H1 (cell line): ENCODE results near the gene ZBTB37.
A peak's percentile ranks its signal among the peaks of the same experiment; 100 is the strongest.

Source experiments
- CEBPB ChIP-seq: IDR thresholded peaks from 2 replicates; pipeline ENCODE4 v1.6.1; 2012; ENCODE audit warnings: low read depth, low read length
- FOSL1 ChIP-seq: IDR thresholded peaks from 2 replicates; pipeline ENCODE4 v1.6.1; 2011; ENCODE audit warnings: mild to moderate bottlenecking, low read depth, low read length, moderate library complexity; ENCODE audit not compliant: insufficient read depth
- JUND ChIP-seq: IDR thresholded peaks from 2 replicates; pipeline ENCODE4 v1.6.1; 2011; ENCODE audit warnings: mild to moderate bottlenecking, improper control_type of control experiment, low read length
- NRF1 ChIP-seq: IDR thresholded peaks from 2 replicates; pipeline ENCODE4 v1.6.1; 2011; ENCODE audit warnings: mild to moderate bottlenecking, low read depth, low read length, improper control_type of control experiment
- POLR2A ChIP-seq, 2 experiments: IDR thresholded peaks; 1 replicate in 1 of 2; 2 replicates in 1 of 2; pipeline ENCODE4 v1.6.1; 2011; ENCODE audit warnings: low read depth in 2 of 2, low read length in 2 of 2, mild to moderate bottlenecking in 2 of 2; ENCODE audit errors: control extremely low read depth in 1 of 2
- POLR2AphosphoS5 ChIP-seq: IDR thresholded peaks from 2 replicates; pipeline ENCODE4 v1.6.1; 2011; ENCODE audit warnings: low read depth, low read length
- RBBP5 ChIP-seq: IDR thresholded peaks from 2 replicates; pipeline ENCODE4 v1.7.1; 2012; ENCODE audit warnings: low read depth, mild to moderate bottlenecking, inconsistent platforms, low read length, moderate library complexity, borderline replicate concordance
- TCF12 ChIP-seq: IDR thresholded peaks from 2 replicates; pipeline ENCODE4 v1.6.1; 2011; ENCODE audit warnings: low read depth, mild to moderate bottlenecking, low read length
- YY1 ChIP-seq: IDR thresholded peaks from 2 replicates; pipeline ENCODE4 v1.6.1; 2011; ENCODE audit warnings: low read depth, mild to moderate bottlenecking, low read length
- TF ChIP-seq, protein P1 (sequence below): IDR thresholded peaks from 2 replicates; pipeline ENCODE4 v1.6.1; 2011; ENCODE audit warnings: low read length, improper control_type of control experiment
- TF ChIP-seq, protein P2 (sequence below), 3 experiments: IDR thresholded peaks; 1 replicate in 2 of 3; 2 replicates in 1 of 3; pipeline versions ENCODE4 v1.5.1 to v1.6.1; 2011; ENCODE audit warnings: low read length in 3 of 3, mild to moderate bottlenecking in 3 of 3, inconsistent platforms in 2 of 3, low read depth in 1 of 3, moderate library complexity in 1 of 3; ENCODE audit not compliant: insufficient read depth in 1 of 3; ENCODE audit errors: control extremely low read depth in 1 of 3

DNA sequence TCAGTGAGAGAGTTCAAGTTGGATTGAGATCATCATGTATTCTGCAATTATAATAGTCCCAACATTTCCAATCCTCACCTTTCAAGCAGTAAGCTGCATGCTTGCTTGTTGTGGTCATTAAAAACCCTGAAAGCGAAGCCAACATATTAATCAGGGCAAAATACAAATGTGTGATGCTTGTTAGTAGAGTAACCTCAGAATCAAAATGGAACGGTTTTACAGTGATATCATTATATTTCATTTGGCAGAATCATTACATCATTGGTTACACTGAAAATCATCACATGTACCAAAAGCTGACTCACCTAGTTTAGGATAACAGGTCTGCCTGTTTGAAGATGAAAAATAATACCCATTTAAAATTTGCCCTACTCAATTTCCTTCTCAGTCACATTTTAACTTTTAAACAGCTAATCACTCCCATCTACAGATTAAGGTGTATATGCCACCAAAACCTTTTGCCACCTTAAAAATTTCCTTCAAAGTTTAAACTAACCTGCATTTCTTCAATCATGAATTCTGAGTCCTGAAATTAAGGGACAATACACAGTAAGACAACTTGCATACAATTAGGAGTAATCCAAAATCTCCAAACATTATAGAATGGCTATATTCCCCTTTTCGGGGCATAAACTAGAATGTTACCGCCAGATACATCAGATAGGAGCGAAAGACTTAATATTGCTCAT is 3.9 kb upstream of the ZBTB37 start:
- peak; percentile 72; the same call in 1 of the 2 replicates for TF ChIP-seq POLR2AphosphoS5
- no peak for TF ChIP-seq NRF1
- TF ChIP-seq, protein P1, sequence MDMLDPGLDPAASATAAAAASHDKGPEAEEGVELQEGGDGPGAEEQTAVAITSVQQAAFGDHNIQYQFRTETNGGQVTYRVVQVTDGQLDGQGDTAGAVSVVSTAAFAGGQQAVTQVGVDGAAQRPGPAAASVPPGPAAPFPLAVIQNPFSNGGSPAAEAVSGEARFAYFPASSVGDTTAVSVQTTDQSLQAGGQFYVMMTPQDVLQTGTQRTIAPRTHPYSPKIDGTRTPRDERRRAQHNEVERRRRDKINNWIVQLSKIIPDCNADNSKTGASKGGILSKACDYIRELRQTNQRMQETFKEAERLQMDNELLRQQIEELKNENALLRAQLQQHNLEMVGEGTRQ = no peak
- TF ChIP-seq CEBPB = no peak
- TF ChIP-seq JUND = no peak
- peak in 1 of 2 experiments; percentile 15; a peak in 1 of 3 replicates for TF ChIP-seq POLR2A (IDR thresholded peaks at IDR 0.05; ENCODE audit: control extremely low read depth in 1 of 2, low read depth in 2 of 2, low read length in 2 of 2)
- no peak for TF ChIP-seq RBBP5
- no peak for TF ChIP-seq YY1
- TF ChIP-seq, protein P2, sequence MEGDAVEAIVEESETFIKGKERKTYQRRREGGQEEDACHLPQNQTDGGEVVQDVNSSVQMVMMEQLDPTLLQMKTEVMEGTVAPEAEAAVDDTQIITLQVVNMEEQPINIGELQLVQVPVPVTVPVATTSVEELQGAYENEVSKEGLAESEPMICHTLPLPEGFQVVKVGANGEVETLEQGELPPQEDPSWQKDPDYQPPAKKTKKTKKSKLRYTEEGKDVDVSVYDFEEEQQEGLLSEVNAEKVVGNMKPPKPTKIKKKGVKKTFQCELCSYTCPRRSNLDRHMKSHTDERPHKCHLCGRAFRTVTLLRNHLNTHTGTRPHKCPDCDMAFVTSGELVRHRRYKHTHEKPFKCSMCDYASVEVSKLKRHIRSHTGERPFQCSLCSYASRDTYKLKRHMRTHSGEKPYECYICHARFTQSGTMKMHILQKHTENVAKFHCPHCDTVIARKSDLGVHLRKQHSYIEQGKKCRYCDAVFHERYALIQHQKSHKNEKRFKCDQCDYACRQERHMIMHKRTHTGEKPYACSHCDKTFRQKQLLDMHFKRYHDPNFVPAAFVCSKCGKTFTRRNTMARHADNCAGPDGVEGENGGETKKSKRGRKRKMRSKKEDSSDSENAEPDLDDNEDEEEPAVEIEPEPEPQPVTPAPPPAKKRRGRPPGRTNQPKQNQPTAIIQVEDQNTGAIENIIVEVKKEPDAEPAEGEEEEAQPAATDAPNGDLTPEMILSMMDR (IDR thresholded peaks at IDR 0.05; ENCODE audit: control extremely low read depth in 1 of 3, insufficient read depth in 1 of 3, low read depth in 1 of 3, low read length in 3 of 3) = no peak
- TF ChIP-seq TCF12 = no peak
- no peak for TF ChIP-seq FOSL1
